AG08396 (cell line): ENCODE data around the gene TEX38.
A peak's percentile ranks its signal among the peaks of the same experiment; 100 is the strongest.
"Not testable (repeated sequence)": the region's sequence is repeated elsewhere in the genome, so short reads cannot be mapped to it uniquely, and the experiment has no call there.

Source experiments
- DNase-seq: peaks from one replicate; pipeline ENCODE4 v3.0.0; 2012; ENCODE audit warnings: low spot score, mixed read lengths

The TEX38 gene

DNA sequence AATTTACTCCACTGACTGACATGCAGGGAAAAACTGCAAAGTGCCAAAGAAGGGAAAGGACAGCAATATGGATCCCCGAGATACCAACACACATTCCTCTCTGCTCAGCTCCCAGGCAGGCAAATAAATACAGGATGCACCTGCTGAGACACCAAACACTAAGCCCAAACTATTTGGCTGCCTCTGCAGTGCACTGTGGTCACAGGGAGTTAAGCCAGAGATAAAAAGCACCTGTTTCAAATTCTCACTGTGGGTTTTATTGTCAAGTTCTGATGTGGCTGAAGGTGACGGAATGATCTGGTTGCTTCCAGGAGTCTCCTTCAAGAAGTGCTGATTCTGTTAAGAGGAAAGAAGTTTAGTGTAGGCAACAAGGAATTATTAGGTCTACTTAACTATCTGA is 17.7 kb downstream of the TEX38 start:
- no peak for DNase-seq

DNA sequence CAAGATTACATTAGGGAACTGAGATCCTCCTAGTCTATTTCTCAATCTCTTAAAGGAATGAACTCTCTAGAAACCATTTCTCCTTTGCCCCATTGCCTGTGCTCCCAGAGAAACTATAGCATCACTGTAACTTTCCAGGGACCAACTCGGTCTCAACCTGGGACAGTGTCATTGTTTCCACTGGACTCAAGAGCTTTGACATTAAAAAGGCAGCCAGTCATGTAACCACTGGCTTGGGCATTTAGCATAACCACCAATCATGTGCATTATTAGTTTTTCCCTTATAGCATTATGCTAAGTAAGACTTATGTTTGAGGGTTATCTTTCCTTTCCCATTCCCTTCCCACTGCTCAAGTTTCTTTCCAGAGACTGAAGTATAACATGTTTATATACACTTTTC is 18.2 kb downstream of the TEX38 start:
- no peak for DNase-seq

DNA sequence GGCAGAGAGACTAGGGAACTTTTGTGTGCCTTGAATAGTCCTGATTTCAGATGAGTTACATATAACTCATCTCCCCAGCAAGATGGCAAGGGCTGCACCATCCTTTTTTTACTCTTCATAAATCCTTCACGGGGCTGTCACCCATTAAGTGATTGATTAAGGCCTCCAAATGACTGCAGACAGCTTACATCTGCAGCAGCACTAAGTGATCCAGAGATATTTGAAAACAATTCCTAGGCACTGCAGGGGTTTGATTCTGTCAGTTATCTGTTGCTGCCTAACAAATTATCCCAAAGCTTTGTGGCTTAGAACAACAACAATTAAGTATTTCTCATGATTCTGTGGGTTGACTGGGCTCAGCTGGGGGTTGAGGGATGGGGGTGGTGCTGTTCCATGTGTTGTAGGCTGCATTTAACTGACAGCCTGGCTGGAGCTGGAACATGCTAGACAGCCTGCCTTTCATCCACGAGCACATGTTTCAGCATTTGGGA is 19.3 kb downstream of the TEX38 start:
- no peak for DNase-seq

DNA sequence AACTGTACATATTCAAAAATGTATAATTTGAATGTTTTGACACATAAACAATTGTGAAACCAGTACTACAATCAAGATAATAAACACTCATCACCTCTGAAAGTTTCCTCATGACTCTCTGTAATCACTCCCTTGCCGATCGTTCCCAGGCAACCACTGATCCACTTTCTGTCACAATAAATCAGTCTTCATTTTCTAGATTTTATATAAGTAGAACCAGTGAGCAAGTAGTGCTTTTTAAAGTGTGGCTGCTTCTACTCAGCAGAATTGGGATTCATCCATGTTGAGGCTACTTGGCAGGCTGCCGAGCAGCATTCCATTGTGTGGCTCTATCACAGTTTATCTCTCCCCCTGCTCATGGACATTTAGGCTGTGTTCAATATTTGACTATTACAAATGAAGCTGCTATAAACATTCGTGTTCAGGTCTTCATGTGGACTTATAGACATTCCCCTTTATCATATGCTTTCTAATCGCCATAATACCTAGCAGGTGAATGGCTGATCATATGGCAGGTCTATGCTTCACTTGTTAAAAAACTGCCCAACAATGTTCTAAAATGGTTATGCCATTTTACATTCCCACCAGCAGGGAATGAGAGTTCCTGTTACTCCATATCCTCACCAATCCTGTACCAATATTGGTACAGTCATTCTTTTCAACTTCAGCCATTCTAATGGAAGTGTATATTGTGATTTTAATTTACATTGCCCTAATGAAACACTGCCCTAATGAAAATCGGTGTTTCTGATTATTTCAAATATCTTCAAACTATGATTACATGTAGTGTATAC is 20.5 kb downstream of the TEX38 start:
- DNase-seq = no peak

DNA sequence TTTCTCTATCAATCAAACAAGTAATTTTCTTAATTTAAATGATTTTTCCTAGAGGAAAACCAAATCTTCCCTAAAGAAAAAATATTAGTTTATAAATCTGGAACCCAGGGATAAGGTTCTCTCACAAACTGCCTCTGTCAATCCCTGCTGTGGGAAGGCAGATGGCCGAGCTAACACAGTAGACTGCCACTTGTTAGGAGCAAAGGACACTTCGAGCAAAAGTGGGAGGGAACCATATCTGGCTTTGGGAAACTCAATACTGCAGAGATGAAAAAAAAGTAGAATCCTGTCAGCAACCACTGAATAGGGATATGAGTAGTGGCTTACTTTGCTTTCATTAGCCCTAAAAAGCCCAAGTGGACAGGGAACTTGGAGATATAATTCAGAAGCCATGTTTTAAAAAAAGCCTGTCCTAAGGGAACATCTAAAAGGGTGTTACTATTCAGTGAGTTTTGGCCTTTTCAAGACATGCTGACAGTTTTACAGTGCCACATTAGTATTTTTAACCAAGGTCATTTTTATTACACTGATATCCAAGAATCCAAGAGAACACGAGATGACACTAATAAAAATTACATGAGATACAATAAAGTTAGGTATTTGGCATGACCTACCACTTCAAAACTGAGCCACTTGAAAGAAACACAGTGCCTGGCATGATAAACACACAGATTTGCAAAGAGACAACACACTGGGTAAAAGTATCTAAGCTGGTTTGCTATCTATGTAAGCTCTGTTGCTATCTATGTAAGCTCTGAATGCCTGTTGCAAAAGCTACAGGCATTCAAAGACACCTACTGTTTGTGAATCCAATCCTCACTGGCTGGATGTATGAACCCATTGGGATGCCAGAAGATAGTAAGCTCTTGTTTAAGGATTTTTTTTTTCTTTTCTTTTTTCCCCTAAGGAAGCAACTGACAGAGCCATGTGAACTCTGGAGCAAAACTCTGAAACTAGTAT is 21.4 kb downstream of the TEX38 start:
- DNase-seq = no peak

DNA sequence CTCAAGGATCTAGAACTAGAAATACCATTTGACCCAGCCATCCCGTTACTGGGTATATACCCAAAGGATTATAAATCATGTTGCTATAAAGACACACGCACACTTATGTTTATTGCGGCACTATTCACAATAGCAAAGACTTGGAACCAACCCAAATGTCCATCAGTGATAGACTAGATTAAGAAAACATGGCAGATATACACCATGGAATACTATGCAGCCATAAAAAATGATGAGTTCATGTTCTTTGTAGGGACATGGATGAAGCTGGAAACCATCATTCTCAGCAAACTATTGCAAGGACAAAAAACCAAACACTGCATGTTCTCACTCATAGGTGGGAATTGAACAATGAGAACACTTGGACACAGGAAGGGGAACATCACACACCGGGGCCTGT is 23.0 kb downstream of the TEX38 start:
- not testable (repeated sequence) for DNase-seq

DNA sequence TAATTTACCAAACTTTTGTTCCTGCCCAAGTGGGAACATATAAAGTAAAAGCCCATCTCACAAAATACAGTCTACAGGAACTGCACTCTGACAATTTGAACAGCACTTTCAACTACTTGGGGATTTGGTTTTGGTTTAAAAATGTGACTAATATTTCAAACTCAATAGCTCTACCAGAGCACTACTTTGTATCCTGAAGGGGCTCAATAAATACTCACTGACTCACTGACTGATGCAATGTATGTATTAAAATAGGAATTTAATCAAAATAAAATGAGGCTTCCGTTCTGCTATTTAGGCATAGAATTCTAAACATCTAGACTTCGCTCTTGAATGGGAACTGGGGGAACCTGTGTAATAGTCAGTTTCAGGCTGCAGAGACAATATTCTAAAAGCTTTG is 25.4 kb downstream of the TEX38 start:
- no peak for DNase-seq

DNA sequence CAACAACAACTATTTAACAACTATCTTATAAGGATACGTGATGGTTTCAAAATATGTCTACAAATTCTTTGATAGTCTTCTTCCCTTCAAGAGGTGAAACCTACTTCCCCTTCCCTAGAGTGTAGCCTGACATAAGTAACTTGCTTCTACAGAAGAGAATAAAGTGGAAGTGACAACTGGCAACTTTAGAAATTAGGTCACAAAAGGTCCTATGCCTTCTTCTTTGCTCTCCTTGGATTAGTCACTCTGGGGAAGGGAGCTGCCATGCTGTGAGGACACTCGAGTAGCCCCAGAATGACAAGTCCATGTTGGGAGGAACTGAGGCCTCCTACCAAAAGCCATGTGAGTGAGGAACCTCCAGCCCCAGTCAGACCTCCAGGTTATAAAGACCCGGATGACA is 28.0 kb downstream of the TEX38 start:
- DNase-seq = no peak

DNA sequence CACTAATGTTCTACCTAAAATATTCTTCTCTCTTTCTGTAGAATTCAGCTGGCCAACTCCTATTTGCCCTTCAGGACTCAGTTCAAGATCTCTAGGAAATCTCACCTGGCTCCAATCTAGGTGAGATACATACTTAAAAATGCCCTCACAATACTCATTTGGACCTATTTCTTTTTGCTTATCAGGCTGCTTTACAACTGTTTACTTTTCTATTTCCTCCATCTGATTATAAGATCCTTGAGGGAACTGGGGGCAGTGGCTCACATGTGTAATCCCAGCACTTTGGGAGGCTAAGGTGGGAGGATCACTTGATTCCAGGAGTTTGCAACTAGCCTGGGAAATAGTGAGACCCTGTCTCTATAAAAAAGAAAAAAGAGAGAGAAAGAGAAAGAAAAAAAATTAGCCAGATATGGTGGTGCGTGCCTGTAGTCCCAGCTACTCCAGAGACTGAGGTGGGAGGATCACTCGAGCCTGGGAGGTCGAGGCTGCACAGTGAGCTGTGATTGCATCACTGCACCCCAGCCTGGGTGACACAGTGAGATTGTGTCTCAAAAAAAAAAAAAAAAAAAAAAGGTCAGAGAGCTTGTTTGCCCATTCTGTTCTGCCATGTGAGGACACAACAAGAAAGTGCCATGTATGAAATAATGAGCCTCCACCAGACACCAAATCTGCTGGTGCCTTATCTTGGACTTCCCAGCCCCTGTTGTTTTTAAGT is 32.4 kb downstream of the TEX38 start:
- DNase-seq = no peak

DNA sequence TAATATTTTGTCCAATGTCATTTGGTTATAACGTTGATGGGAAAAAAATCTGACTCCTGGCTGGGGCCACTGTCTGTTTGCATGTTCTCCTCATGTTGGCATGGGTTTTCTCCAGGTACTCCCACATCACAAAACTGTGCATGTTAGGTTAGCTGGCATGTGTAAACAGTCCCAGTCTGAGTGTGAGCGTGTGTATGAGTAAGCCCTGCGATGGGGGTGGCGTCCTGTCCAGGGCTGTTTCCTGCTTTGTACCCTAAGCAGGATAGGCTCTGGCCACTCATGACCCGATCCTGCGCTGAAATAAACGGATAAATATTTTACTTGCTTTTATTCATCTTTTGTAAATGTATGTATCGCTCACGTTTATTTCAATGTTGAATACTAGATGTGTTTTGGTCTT is 33.8 kb downstream of the TEX38 start:
- no peak for DNase-seq

DNA sequence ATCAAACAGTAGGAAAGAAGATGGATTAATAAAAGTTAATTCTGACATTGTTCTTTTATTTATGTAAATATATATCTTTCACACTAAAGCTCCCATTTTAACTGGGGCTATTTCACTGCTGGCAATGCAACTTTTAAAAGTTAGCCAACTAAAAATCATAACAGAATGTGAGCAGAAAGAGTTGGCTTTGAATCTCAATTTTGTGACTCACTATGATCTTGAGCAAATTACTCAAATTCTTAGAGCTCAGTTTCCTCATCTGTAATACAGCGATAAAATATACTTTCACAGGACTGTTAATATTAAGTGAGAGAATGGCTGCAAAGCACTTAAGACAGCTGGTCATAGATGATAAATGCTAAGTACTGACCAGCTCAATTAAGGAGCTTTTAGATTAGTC is 36.5 kb downstream of the TEX38 start:
- DNase-seq = no peak

DNA sequence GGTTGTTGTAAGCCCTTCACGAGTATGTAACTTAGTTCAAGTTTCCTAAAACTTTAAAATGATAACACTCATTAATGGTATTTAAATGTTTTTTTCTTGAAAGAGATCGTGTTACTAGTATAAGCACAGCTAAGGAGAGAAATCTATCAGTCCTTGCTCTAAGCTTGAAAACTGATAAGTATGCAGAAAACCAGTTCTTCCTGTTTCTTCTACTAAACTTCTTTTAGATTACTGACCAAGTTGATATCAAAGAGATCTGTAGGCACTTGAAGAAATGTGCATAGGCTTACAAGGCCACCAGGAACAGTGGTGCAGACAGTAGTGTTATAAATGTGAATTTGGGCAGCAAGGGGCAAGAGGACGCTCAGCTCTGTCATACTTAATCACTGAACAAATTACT is 43.3 kb downstream of the TEX38 start:
- no peak for DNase-seq

DNA sequence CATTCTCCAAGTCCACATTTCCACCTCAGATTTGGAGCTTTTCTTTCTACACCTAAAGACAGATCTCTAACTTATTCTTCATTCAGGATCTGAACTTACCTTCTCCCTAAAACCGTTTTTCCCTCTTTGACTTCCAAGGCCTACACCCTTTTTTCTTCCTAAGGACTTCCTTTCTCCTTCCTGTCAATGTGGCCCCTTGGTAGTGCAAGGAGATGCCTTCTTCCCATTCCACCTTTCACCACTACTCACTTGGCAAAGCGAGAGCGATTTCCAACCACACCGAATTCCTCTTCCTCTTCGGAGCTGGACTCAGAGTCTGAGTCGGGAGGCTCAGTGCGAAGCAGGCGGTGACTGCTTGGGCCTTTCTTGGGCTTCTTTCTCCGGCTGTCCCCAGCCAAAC is 46.0 kb downstream of the TEX38 start:
- no peak for DNase-seq

DNA sequence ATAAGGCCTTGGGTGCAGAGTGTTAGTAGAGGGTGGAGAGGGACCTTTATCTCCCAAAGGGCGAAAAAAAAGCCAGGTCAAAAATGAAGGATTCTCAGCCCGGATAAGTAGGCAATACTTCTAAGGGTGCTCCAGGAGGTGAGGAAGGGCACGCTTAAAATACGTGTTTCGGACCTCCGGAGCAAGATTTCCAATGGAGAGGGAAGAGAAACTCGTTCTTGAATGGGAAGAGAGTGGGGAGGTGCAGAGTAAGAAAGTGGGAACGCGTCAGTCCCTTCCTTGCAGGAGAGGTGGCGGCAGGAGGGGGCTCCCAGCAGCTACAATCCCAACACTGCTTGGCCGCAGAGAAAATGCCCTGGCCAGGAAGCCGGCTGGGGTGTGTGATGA is 46.7 kb downstream of the TEX38 start:
- peak; percentile 18 for DNase-seq

DNA sequence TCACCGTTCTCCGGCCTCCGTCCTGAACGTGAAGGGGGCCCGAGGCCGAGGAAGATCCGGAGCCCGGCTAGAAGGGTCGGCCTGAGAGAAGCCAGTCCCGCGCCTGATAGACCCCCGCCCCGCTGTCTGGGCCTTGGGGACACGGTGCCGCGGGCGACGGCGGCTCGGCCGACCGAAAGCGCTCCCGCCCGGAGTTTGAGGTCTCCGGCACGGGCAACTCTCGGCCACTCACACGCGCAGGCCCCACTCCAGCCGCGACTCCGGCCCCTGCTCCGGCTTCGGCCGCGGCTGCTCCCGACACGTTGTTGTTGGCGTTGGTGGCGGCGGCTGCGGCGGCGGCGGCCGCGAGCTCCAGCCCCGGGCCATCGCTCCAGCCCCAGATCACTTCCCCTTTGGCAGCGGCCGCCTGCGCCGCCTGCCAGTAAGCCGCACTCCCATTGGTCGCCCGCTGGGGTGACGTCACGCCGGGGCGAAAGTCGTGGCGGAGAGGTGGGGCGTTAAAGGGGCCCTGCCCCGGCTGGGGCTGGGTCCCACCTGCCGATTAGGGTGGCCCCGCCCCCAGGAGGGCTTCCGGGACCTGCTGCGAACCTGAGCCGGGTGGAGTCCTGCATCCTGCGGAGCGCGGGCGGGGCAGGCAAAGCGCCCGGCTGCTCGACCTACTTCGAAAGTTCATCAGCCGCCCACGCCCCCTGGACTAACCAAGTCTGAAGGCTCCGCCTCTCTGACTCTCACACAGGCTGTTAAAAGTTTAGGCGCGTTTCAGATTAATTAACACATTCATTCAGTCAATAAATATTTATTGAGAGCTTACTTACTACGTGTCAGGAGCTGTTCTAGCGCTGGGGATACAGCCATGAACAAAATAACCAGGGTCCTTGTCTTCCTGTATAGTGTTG is 47.3 kb downstream of the TEX38 start, which contains the start of gene EFCAB14:
Gene EFCAB14 (minus strand): TSS at position 388 of the 896 bp plus-strand sequence. CDS start 1,027 bp downstream, outside the sequence.
- peak; percentile 96 for DNase-seq

DNA sequence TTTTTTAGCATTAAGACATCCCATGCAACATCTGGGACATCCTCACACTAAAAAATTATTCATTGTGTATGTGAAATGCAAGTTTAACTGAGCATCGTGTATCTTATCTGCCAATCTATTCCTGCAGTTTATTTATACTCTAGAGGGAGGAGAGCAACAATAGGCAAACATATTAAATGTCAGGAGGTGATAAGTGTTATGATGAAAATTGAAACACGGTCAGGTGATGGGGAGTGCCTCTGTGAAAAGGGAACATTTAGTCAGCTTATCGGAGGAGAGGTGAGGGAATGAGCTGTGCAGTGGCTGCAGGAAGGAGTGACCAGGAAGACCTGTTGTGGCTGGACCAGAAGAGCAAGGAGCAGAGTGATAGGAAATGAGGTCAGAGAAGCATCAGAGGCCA is 48.0 kb downstream of the TEX38 start:
- DNase-seq = no peak

DNA sequence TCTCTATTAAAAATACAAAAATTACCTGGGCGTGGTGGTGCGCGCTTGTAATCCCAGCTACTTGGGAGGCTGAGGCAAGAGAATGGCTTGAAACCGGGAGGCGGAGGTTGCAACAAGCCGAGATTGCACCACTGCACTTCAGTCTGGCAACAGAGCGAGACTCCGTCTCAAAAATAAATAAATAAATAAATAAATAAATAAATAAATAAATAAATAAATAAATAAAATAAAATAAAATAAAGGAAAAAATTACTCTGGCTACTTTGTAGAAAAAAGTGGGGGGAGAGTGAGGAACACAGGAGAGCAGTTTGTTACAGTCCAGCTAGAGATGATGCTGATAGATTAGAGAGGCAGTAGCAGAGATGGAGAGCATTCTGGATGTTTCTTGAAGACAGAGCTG is 48.7 kb downstream of the TEX38 start:
- DNase-seq = not testable (repeated sequence)

DNA sequence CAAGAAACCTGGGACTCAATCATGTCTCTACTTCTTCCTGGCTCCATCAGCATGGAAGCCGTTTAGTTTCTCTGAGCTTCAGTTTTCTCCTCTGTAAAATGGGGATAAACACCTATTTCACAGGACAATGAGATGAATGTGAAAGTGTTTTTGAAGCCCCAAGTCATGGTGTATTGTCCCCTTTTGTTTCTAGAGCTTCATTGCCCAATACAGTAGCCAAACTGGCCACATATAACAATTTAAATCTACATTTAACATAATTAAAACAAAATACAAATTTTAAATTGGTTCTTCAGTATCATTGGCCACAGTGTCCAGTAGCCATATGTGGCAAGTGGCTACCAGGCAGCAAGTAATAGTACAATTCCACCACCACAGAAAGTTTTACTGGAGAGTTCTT is 49.5 kb downstream of the TEX38 start:
- no peak for DNase-seq

DNA sequence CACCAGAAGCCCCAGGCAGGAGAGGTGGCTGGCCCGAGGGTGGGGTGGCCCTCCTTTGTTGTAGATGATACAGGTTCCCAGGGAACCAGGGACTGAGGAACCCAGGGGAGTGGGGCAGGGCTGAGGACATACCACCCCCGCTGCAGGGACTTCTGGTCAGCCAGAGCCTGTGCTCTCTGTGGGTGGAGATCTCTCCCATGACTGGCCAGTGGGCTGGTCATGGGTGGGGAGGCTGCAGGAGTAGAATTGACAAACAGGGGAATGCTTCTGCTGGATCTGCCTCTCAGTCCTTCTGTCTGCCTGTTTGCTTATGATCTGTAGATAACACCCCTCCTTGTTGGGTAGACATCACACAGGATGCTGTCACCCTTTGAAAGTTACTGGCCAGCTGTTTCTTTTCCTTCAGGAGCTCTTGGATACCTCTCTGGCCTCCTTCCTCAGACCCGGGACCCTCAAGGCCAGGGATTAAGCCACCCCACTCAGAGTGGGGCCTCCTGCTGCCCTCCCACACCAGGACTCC is 50.1 kb downstream of the TEX38 start:
- no peak for DNase-seq
